GM11168 (cell line): Measurements from ENCODE around the gene PANX1.

Source experiments
- in situ Hi-C: fragments of 300-500 bp; cut with MboI; formaldehyde crosslinking; loops from one replicate; pipeline ENCODE4 v1.12.0; 2022; ENCODE audit warnings: low sequenced_read_pairs; ENCODE audit not compliant: unreplicated experiment

The PANX1 gene

GRCh38 chr11:94147433-94147845 lies 18.8 kb downstream of the PANX1 start:
- in situ Hi-C loops, result no loop called here

GRCh38 chr11:94148189-94148588 lies 19.5 kb downstream of the PANX1 start:
- in situ Hi-C loops, result no loop called here

GRCh38 chr11:94149431-94150017 lies 20.9 kb downstream of the PANX1 start:
- in situ Hi-C loops, result loop anchor here (25.0 kb wide), 1 partner anchor 338 kb away; the partner anchor contains the start of genes ANKRD49 and MRE11

GRCh38 chr11:94150056-94150455 lies 21.4 kb downstream of the PANX1 start:
- in situ Hi-C loops, result loop anchor here (25.0 kb wide), 1 partner anchor 337 kb away; the partner anchor contains the start of genes ANKRD49 and MRE11

- in situ Hi-C loops, result loop anchor here (25.0 kb wide), 1 partner anchor 336 kb away; the partner anchor contains the start of genes ANKRD49 and MRE11
These were observed 22.4 kb downstream of the PANX1 start for GRCh38 chr11:94150704-94151685.

DNA sequence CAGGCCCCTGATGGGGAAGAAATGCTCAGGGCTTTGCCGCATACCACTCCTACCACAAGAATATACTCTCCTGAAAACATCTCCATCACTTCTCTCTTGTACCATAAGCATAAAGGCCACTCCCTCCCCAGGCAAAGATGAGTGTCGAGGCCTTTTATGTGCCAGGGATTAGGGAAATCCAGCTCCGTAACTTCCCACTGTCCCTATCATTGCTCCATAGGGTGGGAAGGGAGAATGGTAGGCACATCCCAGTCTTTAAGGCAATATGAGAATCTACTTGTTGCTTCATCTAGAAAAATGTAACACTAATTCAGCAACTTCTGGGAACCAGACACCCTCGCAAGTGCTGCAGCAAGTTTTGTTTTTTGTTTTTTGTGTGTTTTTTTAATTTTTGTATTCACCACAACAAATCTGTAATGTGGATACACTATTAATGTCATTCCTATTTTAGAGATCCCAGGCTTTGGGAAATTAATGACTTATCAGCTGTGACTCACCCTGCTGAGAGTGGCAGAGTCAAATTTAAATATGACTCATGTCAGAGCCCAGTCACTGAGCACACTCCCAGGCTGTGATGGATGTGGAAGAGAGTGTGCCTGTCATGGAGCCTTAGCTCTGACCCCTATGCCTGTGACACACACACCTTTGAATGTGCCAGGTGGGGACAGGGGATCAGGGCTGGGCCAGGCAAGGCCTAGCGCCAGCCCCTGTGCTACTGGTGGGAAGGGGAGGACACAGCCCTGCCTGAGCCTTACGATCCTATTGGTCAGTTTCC lies 23.4 kb downstream of the PANX1 start:
- in situ Hi-C loops, result loop anchor here (25.0 kb wide), 1 partner anchor 335 kb away; the partner anchor contains the start of genes ANKRD49 and MRE11

- in situ Hi-C loops, result loop anchor here (25.0 kb wide), 1 partner anchor 335 kb away; the partner anchor contains the start of genes ANKRD49 and MRE11
These were observed 24.0 kb downstream of the PANX1 start for GRCh38 chr11:94152678-94153065.

DNA sequence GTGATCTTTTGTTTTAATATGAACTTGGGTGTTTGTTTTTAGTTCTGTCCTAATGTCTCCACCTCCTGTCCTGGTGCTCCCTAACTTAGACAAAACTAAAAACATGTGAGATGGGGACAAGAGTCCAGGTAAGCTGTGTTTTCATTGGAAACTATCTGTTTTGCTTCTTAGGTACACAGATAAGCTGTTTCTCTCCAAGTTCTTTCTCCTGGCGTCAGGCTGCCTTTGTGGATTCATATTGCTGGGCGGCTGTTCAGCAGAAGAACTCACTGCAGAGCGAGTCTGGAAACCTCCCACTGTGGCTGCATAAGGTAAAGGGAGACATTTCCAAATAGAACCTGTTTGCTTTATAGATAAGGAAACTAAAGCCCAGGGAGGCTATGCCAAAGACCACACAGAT lies 24.7 kb downstream of the PANX1 start:
- in situ Hi-C loops, result loop anchor here (25.0 kb wide), 1 partner anchor 334 kb away; the partner anchor contains the start of genes ANKRD49 and MRE11

DNA sequence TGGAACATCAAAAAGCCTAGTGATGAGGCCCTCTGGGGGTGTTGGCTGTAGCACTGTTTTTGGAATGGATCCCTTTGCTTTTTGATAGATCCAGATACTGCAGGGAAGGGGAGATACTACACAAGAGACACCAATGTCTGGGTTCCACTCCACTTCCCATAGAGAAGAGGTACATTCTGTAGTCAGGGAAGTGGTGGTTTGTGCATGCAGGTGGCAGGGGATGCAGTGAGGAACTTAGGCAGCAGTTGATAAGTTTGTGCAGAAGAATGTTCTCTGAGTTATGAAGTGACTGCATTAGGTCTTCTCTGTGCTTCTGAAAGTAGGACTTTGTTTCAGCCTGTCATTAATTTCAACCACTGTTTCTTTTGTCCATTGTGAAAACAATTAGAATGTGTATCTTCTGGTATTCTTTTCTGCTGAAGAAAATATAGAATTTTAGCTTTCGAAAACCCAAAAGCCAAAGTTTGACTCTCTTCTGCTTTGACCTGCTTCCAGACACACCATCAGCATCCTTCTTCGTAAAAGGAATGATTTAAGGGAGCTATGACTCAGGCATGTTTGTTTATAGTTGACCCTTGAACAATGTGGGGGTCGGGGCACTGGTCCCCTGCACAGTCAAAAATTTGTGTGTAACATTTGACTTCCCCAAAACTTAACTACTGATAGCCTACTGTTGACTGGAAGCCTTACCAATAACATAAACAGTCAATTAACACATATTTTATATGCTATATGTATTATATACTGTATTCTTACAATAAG lies 25.6 kb downstream of the PANX1 start:
- in situ Hi-C loops, result loop anchor here (25.0 kb wide), 1 partner anchor 333 kb away; the partner anchor contains the start of genes ANKRD49 and MRE11

- in situ Hi-C loops, result loop anchor here (25.0 kb wide), 1 partner anchor 330 kb away; the partner anchor contains the start of genes ANKRD49 and MRE11
These were observed 28.7 kb downstream of the PANX1 start for GRCh38 chr11:94157339-94157738.

DNA sequence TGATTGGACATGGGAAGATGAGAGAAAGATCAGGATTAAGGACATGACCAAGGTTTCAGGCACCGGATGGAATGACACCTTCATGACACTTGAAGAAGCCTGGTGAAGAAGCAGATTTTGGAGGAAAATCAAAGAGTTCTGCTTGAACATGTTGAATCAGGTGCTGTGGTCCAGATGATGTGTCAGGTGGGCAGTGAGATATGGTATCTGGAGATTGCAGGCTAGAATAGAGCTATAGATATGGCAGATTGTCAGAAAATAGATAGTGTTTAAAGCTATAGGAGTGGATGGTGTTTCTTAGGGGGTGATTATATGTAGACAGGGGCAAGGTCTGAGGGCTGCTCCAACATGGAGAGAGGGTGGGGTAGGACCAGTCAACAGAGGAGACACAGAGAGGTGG lies 40.2 kb downstream of the PANX1 start:
- in situ Hi-C loops, result loop anchor here (25.0 kb wide), 1 partner anchor 318 kb away; the partner anchor contains the start of genes ANKRD49 and MRE11

DNA sequence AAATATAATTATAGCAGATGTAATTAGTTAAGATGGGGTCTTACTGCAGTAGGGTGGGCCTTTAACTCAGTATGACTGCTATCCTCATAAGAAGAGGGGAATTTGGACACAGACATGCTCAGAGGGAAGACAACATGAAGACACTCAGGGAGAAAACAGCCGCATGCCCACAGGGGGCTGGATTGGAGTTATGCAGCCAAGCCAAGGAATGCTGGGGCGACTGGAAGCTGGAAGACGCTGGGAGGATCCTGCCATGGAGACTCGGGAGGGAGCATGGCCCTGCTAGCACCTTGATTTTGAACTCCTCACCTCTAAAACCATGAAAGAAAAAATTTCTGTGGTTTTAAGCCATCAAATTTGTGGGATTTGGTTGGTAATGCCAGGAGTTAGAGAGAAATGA lies 40.9 kb downstream of the PANX1 start:
- in situ Hi-C loops, result loop anchor here (25.0 kb wide), 1 partner anchor 318 kb away; the partner anchor contains the start of genes ANKRD49 and MRE11

DNA sequence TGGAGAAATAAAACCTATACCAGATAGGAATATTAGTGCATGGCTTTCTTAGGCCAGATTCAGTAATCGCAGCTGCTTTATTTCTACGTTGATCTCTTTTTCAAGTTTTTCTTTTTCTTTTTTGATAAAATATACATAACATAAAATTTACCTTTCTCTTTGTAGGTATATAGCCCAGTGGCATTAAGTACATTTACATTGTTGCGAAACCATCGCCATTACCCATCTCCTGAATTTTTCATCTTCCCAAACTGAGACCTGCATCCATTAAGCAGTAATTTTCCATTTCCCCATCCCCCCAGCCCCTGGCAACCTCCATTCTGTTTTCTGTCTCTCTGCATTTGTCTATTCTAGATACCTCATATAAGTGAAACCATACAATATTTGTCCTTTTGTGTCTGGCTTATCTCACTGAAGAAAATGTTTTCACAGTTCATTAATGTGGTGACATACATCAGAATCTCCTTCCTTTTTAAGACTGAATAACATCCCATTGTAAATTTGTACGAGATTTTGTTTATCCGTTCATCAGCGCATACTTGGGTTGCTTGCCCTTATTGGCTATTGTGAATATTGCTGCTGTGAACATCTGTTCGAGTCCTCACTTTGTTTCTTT lies 41.4 kb downstream of the PANX1 start:
- in situ Hi-C loops, result loop anchor here (25.0 kb wide), 1 partner anchor 317 kb away; the partner anchor contains the start of genes ANKRD49 and MRE11

- in situ Hi-C loops, result loop anchor here (25.0 kb wide), 1 partner anchor 316 kb away; the partner anchor contains the start of genes ANKRD49 and MRE11
These were observed 42.3 kb downstream of the PANX1 start for GRCh38 chr11:94170953-94171352.

DNA sequence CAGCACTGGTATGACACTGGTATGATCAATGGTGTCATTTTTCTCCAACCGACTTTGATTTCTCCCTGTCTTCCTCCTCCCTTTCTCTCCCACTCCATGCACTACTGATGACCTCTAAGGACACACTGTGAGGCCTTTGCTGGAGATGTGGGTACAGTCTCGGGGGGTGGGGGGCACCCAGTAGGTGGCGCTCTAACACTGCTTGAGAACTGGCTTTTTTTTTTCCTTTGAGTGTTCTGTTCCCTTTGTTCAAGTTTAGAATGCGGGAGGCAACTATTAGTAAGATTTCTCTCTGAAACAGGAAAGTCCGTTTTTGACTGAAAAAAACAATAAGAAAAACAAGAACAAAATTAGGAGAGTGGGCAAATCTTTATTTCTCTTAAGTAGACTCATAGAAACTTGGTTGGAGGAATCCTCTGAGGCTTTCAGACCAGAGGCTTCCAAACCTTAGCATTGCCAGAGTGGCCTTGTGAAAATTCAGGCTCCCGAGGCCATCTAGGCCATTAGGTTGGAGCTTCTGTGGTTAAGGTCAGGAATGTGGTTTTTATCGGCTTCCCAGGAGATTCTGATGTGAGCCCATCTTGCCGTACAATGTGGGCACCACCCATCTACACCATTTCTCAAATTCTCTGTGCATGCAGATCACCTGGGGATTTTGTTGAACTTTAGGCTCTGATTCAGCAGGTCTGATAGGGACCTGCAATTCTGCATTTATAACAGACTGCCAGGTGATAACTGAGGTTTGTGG lies 43.2 kb downstream of the PANX1 start:
- in situ Hi-C loops, result loop anchor here (25.0 kb wide), 1 partner anchor 315 kb away; the partner anchor contains the start of genes ANKRD49 and MRE11

DNA sequence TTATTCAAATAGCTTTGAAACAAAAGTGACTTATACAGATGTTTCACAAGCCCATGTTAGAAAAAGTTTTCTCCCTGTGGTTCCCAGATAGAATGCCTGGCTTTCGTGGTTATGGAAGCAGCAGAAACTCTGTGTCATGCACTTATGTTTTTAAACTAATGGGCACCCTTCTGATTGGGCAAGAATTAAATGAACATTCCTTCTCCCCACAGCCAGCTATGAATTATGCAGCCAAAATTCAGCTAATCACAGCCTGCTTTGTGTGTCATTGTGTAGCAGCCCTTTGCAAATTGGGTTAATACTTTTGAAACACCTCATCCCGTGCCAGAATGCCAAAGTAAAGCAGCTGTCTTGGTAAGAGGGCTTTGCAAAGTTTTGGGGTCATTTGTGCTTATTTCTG lies 46.9 kb downstream of the PANX1 start:
- in situ Hi-C loops, result no loop called here

DNA sequence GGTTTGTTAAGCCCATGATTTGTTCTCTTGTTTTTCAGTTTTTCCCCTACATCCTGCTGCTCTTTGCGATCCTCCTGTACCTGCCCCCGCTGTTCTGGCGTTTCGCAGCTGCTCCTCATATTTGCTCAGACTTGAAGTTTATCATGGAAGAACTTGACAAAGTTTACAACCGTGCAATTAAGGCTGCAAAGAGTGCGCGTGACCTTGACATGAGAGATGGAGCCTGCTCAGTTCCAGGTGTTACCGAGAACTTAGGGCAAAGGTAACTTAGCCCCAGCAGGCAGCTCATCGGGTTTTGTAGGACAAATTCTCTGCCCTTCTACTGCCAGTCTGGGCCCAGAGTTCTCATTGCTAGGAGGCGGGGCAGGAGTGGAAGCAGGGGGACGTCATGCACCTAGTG lies 49.7 kb downstream of the PANX1 start:
- in situ Hi-C loops, result no loop called here

GRCh38 chr11:94179696-94180095 lies 51.1 kb downstream of the PANX1 start:
- in situ Hi-C loops, result no loop called here
